ENCODE results near the gene RITA1. TPM values are rescaled to one million over a fixed set of nuclear protein-coding genes. Genes with fewer than 3 reads are reported as not detected.
A peak's percentile ranks its signal among the peaks of the same experiment; 100 is the strongest.

Gene RITA1
- total RNA-seq, 6 experiments from 2014 or later: 11.1 to 33.0 (median 22.3) TPM

DNA sequence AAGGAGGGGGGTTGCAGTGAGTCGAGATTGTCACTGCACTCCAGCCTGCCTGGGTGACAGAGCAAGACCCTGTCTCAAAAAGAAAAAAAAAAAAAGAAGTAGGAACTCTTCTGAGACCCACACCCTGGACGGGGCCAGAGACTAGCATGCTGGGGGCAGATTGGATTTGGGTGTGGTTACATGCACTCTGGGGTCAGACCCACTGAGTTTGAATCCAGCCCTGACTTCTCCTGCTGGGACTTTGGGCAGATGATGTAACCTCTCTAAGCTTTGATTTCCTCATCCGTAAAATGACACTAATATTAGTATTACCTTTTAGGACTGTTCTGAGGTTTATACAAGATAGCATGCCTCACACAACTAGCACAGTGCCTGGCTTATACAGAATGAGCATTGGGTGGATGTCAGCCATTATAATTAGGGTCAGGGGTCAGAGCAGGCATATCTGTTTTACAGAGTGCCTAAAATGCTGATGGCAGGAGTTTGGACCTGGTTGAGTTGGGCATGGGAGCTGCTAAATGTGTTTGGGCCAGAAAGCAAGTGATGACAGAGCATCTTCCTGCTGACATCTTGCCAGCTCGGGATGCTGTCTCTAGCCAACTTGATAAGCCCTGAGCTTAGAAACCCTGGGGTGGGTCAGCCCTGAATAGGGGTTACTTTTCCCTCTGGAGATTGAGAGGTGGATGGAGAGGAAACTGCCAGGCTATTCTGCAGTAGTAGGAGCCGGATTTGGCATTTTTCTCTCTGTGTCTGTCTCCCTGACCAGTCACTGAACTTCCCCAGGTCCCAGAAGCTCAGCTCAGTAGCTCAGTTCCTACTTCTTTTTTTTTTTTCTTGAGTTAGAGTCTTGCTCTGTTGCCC, 51.2 kb downstream of the RITA1 start:
- TF ChIP-seq, protein P1, sequence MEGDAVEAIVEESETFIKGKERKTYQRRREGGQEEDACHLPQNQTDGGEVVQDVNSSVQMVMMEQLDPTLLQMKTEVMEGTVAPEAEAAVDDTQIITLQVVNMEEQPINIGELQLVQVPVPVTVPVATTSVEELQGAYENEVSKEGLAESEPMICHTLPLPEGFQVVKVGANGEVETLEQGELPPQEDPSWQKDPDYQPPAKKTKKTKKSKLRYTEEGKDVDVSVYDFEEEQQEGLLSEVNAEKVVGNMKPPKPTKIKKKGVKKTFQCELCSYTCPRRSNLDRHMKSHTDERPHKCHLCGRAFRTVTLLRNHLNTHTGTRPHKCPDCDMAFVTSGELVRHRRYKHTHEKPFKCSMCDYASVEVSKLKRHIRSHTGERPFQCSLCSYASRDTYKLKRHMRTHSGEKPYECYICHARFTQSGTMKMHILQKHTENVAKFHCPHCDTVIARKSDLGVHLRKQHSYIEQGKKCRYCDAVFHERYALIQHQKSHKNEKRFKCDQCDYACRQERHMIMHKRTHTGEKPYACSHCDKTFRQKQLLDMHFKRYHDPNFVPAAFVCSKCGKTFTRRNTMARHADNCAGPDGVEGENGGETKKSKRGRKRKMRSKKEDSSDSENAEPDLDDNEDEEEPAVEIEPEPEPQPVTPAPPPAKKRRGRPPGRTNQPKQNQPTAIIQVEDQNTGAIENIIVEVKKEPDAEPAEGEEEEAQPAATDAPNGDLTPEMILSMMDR (IDR thresholded peaks at IDR 0.05): no peak
- TF ChIP-seq POLR2A (IDR thresholded peaks at IDR 0.05): no peak
- 13% methylated on average over 4 of the region's 5 CpGs for WGBS (ENCODE audit: insufficient coverage, low coverage, low lambda C conversion rate, missing lambda C conversion rate)
- Histone ChIP-seq H3K4me3 (no peak overlapping the region), H3K27me3 (no peaks in the 10 kb centered on the region), H3K4me1 (peaks cover 0 to 63% (median 23%) of the 10 kb centered on the region in 4 donors), H3K27ac (peak overlapping the region; percentile 23 to 68 (median 51)), H3K9me3 (no peaks in the 10 kb centered on the region), H3K36me3 (peaks cover 0 to 30% (median 12%) of the 10 kb centered on the region in 4 donors)
- intact Hi-C loops (cut with DNase I): no loop called here
- ATAC-seq (peak; percentile 61 to 66 (median 63)), DNase-seq (peak in 1 of 3 donors; percentile 70)

DNA sequence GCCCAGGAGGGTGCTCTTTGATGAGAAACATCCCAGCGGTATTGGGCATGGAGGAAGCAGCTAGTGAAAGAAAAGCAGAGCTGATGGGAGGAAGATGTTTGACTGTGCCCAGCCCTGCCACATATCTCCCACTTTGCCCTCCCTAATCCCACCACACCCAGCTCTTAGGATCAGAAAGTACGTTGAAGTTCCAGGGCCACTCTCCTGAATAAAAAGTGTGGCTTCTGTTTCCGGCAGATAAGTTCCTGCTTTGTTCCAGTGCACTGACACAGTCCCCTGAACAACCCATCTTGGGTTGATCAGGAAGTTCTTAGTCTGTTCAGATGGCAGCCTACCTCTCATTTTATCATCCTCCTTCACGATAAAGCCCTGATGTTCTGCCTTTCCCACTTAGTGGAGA, 52.2 kb downstream of the RITA1 start:
- TF ChIP-seq POLR2A (IDR thresholded peaks at IDR 0.05): no peak
- TF ChIP-seq, protein P1 (IDR thresholded peaks at IDR 0.05): no peak
- peak in 1 of 3 donors; percentile 23 for DNase-seq
- peak in 1 of 4 donors; percentile 5 for ATAC-seq
- H3K4me3 ChIP-seq: no peak overlapping the region
- peaks cover 0 to 24% (median 9%) of the 10 kb centered on the region in 4 donors for H3K36me3 ChIP-seq
- WGBS (ENCODE audit: insufficient coverage, low coverage, low lambda C conversion rate, missing lambda C conversion rate): 62% methylated on average over 4 of the region's 4 CpGs
- H3K27me3 ChIP-seq: no peaks in the 10 kb centered on the region
- peaks cover 0 to 73% (median 27%) of the 10 kb centered on the region in 4 donors for H3K4me1 ChIP-seq
- intact Hi-C loops (cut with DNase I): no loop called here
- H3K27ac ChIP-seq: peak overlapping the region in 1 of 3 donors; percentile 1
- H3K9me3 ChIP-seq: no peaks in the 10 kb centered on the region

DNA sequence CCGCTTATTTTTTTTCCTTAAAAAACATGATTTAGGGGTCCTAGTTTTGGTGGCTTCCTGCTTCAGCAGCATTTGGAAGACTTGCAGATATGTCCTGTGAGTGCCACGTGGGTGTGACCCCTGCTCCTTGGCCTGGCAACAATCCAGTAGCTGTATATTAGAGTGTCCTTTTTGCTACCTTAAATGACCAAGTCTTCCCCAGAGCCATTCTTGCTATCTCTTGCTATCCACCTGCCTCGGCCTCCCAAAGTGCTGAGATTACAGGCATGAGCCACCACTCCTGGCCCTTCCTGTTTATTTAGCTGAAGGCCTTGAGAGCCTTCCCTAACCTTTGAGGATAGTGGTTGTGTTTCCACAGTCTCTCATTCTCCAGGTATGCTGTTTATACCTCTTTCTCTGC, 52.8 kb downstream of the RITA1 start:
- no peak for DNase-seq
- H3K36me3 ChIP-seq: peaks cover 0 to 19% (median 6%) of the 10 kb centered on the region in 4 donors
- H3K4me1 ChIP-seq: peaks cover 0 to 75% (median 27%) of the 10 kb centered on the region in 4 donors
- intact Hi-C loops (cut with DNase I): no loop called here
- no peaks in the 10 kb centered on the region for H3K9me3 ChIP-seq
- no peak overlapping the region for H3K4me3 ChIP-seq
- peak overlapping the region in 1 of 3 donors; percentile 1 for H3K27ac ChIP-seq
- 33% methylated on average over 3 of the region's 3 CpGs for WGBS (ENCODE audit: insufficient coverage, low coverage, low lambda C conversion rate, missing lambda C conversion rate)
- TF ChIP-seq, protein P1 (IDR thresholded peaks at IDR 0.05): no peak
- no peak for TF ChIP-seq POLR2A (IDR thresholded peaks at IDR 0.05)
- no peak for ATAC-seq
- H3K27me3 ChIP-seq: no peaks in the 10 kb centered on the region

DNA sequence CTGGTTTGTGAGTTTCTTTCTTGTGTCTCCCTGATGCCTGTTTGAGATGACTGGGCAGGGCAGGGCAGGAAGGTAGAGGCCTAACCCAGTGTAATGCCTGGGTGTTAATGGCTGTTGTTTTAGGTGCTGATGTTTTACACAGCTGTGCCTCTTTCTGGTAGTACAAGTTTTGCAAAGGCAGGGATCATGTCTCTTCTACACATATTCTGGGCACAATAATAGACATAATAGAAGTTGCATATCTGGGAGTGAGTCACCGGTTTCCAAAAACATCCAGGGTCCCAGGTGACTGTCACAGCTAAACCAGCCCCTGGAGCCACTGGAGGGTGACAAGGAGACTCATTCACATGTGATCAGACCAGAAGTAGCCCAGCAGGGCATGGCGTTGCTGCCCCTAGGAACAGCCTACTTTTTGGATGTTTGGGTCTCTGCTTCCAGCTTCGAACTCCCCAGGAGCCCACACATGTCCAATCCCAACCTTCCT, 53.8 kb downstream of the RITA1 start:
- DNase-seq (no peak), ATAC-seq (no peak)
- Histone ChIP-seq H3K27ac (peak overlapping the region; percentile 29 to 70 (median 64)), H3K27me3 (no peaks in the 10 kb centered on the region), H3K4me1 (peaks cover 0 to 77% (median 31%) of the 10 kb centered on the region in 4 donors), H3K36me3 (peaks cover 0 to 13% (median 4%) of the 10 kb centered on the region in 4 donors), H3K4me3 (no peak overlapping the region), H3K9me3 (no peaks in the 10 kb centered on the region)
- intact Hi-C loops (cut with DNase I): no loop called here
- 87% methylated on average over 3 of the region's 3 CpGs for WGBS (ENCODE audit: insufficient coverage, low coverage, low lambda C conversion rate, missing lambda C conversion rate)
- no peak for TF ChIP-seq POLR2A (IDR thresholded peaks at IDR 0.05)
- TF ChIP-seq, protein P1 (IDR thresholded peaks at IDR 0.05): no peak

All from right lobe of liver (tissue), 6 donors.